ENCODE measurements around the gene SLC25A25. TPM values are rescaled to one million over a fixed set of nuclear protein-coding genes. Genes with fewer than 3 reads are reported as not detected.
A peak's percentile ranks its signal among the peaks of the same experiment; 100 is the strongest.

The SLC25A25 gene
- total and polyA plus RNA-seq, 2 donors (not counting 3 experiments of a cell fraction or from before 2014, with no cell fraction given), result 18.1 to 20.2 TPM

- POLR2A ChIA-PET, result no interaction called here
These were observed 24.4 kb downstream of the SLC25A25 start for GRCh38 chr9:128092199-128092977.

More at GRCh38 chr9:128092199-128092977, 24.4 kb downstream of the SLC25A25 start:
- FAIRE-seq, result peak; percentile 21
- peak; percentile 23 for DNase-seq (ENCODE audit: low read depth, low spot score)
- no peak overlapping the region for H3K9ac ChIP-seq (replicated peaks; ENCODE audit: extremely low read depth, insufficient read depth, low read length)
- H3K27ac ChIP-seq (ENCODE audit: insufficient read depth, low read depth, low read length), result peak overlapping the region; percentile 93
- no peaks in the 10 kb centered on the region for H3K27me3 ChIP-seq (ENCODE audit: control insufficient read depth in 2 of 2, insufficient read depth in 2 of 2, low read length in 2 of 2)
- H3K4me2 ChIP-seq (ENCODE audit: insufficient read depth, low read length), result no peak overlapping the region
- no TSS peak for BruUV-seq (replicated peaks)
- H2AFZ ChIP-seq (ENCODE audit: low read depth, low read length), result no peak overlapping the region
- H3K36me3 ChIP-seq (ENCODE audit: control insufficient read depth in 2 of 2, extremely low read depth in 1 of 2, insufficient read depth in 2 of 2, low read length in 2 of 2), result no peaks in the 10 kb centered on the region
- H3K4me1 ChIP-seq (ENCODE audit: control insufficient read depth, extremely low read depth, insufficient read depth, low read length), result peaks cover 26% of the 10 kb centered on the region
- TF ChIP-seq JUN (IDR thresholded peaks at IDR 0.05; ENCODE audit: borderline replicate concordance, insufficient read depth, insufficient read length, low read depth), result no peak
- no peak for TF ChIP-seq POLR2A (IDR thresholded peaks at IDR 0.05; ENCODE audit: low read depth, low read length)
- no peak for TF ChIP-seq EZH2 (IDR thresholded peaks at IDR 0.05; ENCODE audit: borderline replicate concordance, low read depth, low read length, severe bottlenecking)
- TF ChIP-seq, protein P1, sequence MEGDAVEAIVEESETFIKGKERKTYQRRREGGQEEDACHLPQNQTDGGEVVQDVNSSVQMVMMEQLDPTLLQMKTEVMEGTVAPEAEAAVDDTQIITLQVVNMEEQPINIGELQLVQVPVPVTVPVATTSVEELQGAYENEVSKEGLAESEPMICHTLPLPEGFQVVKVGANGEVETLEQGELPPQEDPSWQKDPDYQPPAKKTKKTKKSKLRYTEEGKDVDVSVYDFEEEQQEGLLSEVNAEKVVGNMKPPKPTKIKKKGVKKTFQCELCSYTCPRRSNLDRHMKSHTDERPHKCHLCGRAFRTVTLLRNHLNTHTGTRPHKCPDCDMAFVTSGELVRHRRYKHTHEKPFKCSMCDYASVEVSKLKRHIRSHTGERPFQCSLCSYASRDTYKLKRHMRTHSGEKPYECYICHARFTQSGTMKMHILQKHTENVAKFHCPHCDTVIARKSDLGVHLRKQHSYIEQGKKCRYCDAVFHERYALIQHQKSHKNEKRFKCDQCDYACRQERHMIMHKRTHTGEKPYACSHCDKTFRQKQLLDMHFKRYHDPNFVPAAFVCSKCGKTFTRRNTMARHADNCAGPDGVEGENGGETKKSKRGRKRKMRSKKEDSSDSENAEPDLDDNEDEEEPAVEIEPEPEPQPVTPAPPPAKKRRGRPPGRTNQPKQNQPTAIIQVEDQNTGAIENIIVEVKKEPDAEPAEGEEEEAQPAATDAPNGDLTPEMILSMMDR (IDR thresholded peaks at IDR 0.05; ENCODE audit: extremely low read depth in 1 of 2, insufficient read depth in 1 of 2, low read depth in 1 of 2, low read length in 2 of 2), result no peak
- no peak for TF ChIP-seq POLR2AphosphoS5 (IDR thresholded peaks at IDR 0.05; ENCODE audit: insufficient read depth, low read depth, low read length)
- TF ChIP-seq GATA2 (IDR thresholded peaks at IDR 0.05; ENCODE audit: insufficient read depth, insufficient read length, low read depth, low read length), result no peak
- no peak for TF ChIP-seq FOS (IDR thresholded peaks at IDR 0.05; ENCODE audit: borderline replicate concordance, insufficient read depth, low read length)
- TF ChIP-seq MAX (IDR thresholded peaks at IDR 0.05; ENCODE audit: insufficient read depth, insufficient read length), result no peak
- TF ChIP-seq MYC (IDR thresholded peaks at IDR 0.05; ENCODE audit: low read depth, low read length), result no peak
- peaks cover 35% of the 10 kb centered on the region for H3K79me2 ChIP-seq (ENCODE audit: control insufficient read depth, insufficient read depth, low read length)
- no peaks in the 10 kb centered on the region for H4K20me1 ChIP-seq (replicated peaks; ENCODE audit: control insufficient read depth, extremely low read depth, insufficient read depth, low read length)
- no peaks in the 10 kb centered on the region for H3K9me3 ChIP-seq (replicated peaks; ENCODE audit: control insufficient read depth, insufficient read depth, low read length)
- H3K9me1 ChIP-seq (replicated peaks; ENCODE audit: control insufficient read depth, extremely low read depth, insufficient read depth, low read length), result no peaks in the 10 kb centered on the region
- intact Hi-C loops (cut with micrococcal nuclease) (no loop called here), dilution Hi-C loops (cut with MboI; ENCODE audit: extremely low pct_ligation_motif_present, low sequenced_read_pairs) (no loop called here)
- H3K4me3 ChIP-seq (replicated peaks in 1 of 3; ENCODE audit: insufficient read depth in 1 of 3, low read depth in 1 of 3, low read length in 3 of 3), result no peak overlapping the region
- CTCF ChIA-PET, result interaction anchor here (0.7 to 4.9 kb wide), 13 partner anchors 8 to 150 kb away, joined by 3 to 55 read pairs (median 4); partner anchors contain the start of genes NAIF1 and SLC25A25

Data from endothelial cell of umbilical vein (primary cell).